ENCODE measurements around the gene ALPK1. TPM values are rescaled to one million over a fixed set of nuclear protein-coding genes. Genes with fewer than 3 reads are reported as not detected.

The ALPK1 gene
- total and polyA plus RNA-seq, 7 donors, result 4.2 to 27.4 (median 12.1) TPM

DNA sequence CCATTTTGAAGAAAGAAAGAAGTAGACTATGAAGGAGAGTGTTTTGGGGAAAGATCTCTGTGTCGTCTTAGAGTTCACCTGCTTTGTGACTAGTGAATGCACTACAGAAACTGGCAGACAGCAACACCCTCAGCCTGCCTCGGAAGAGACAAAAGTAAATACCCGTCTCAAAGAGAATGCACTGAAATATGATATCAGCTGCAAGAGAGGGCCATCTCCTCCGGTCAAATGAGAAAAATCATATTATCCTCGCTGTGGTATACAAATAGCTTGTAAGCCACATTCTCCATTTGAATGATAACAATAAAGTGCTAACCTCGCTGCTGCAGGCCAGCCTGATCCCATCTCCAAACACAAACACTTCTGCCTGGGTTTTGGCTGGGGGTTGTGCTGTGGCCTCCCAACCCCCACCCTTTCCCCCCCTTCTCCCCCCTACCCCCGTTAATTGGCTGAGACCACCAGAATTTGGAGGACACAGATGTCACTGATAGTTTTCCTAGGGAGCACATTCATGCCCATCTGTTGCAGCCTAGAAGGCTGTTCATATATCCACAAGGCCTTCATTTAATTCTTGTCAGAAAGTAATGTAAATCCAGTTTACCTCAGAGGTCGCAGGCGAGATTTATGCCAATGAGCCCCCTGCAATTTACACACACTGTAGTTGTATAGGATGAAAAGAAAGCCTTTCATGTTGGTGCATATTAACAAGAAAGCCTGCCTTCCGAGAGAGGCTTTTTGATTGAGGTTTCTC, 46.3 kb downstream of the ALPK1 start:
- Histone ChIP-seq H3K27ac (no peak overlapping the region), H3K27me3 (no peaks in the 10 kb centered on the region), H3K36me3 (no peaks in the 10 kb centered on the region), H3K4me3 (no peak overlapping the region), H3K9me3 (no peaks in the 10 kb centered on the region), H3K4me1 (no peaks in the 10 kb centered on the region)
- no peak for DNase-seq
- intact Hi-C loops (cut with DNase I), result no loop called here
- 85 to 91% methylated on average over 10 of the region's 10 CpGs for WGBS, 2 donors
- TF ChIP-seq, protein P1, sequence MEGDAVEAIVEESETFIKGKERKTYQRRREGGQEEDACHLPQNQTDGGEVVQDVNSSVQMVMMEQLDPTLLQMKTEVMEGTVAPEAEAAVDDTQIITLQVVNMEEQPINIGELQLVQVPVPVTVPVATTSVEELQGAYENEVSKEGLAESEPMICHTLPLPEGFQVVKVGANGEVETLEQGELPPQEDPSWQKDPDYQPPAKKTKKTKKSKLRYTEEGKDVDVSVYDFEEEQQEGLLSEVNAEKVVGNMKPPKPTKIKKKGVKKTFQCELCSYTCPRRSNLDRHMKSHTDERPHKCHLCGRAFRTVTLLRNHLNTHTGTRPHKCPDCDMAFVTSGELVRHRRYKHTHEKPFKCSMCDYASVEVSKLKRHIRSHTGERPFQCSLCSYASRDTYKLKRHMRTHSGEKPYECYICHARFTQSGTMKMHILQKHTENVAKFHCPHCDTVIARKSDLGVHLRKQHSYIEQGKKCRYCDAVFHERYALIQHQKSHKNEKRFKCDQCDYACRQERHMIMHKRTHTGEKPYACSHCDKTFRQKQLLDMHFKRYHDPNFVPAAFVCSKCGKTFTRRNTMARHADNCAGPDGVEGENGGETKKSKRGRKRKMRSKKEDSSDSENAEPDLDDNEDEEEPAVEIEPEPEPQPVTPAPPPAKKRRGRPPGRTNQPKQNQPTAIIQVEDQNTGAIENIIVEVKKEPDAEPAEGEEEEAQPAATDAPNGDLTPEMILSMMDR (IDR thresholded peaks at IDR 0.05), result no peak
- TF ChIP-seq POLR2AphosphoS5 (IDR thresholded peaks at IDR 0.05) (no peak), POLR2A (IDR thresholded peaks at IDR 0.05) (no peak), EP300 (IDR thresholded peaks at IDR 0.05) (no peak)

DNA sequence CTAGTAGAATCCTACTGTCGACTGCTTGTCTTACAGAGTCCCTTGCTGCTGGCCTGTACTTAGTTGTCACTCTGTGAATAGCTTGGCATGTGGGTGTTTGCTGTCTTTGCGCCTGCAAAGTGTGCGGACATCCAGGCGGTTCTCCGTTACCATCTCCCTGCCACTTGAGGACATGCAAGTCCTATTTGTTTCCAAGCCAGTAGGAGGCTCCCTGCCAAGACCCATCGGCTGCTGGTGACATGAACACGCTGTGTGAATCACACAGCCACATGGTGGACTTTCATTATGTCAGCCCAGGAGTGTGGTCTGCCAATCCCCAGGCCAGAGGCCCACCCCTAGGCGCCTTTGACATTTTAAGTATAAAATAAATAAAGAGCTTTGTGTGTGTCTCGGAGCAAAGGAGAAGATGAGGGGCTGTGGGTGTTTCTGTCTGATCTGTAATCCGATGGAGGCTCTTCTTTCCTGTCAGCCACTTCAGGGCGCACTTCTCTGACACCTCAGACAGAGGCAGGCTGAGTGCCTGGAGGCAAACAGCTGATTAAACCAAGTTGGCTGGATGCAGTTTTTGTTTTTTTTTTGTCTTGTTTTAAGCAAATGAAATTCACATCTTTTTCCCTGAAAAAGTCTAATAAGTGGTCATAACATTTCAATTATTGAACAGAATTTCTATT, 51.5 kb downstream of the ALPK1 start:
- no peaks in the 10 kb centered on the region for H3K36me3 ChIP-seq
- H3K4me1 ChIP-seq, result no peaks in the 10 kb centered on the region
- no peak overlapping the region for H3K27ac ChIP-seq
- H3K9me3 ChIP-seq, result no peaks in the 10 kb centered on the region
- H3K4me3 ChIP-seq, result no peak overlapping the region
- intact Hi-C loops (cut with DNase I), result no loop called here
- no peaks in the 10 kb centered on the region for H3K27me3 ChIP-seq
- TF ChIP-seq POLR2A (IDR thresholded peaks at IDR 0.05), result no peak
- TF ChIP-seq, protein P1 (IDR thresholded peaks at IDR 0.05), result no peak
- no peak for TF ChIP-seq EP300 (IDR thresholded peaks at IDR 0.05)
- TF ChIP-seq POLR2AphosphoS5 (IDR thresholded peaks at IDR 0.05), result no peak
- 81 to 89% methylated on average over 11 of the region's 11 CpGs for WGBS, 2 donors
- no peak for DNase-seq

GRCh38 chr4:112352736-112353135, 55.6 kb downstream of the ALPK1 start:
- H3K27me3 ChIP-seq, result no peaks in the 10 kb centered on the region
- intact Hi-C loops (cut with DNase I), result no loop called here
- H3K4me1 ChIP-seq, result no peaks in the 10 kb centered on the region
- no peaks in the 10 kb centered on the region for H3K9me3 ChIP-seq
- TF ChIP-seq POLR2A (IDR thresholded peaks at IDR 0.05), result no peak
- TF ChIP-seq EP300 (IDR thresholded peaks at IDR 0.05), result no peak
- TF ChIP-seq POLR2AphosphoS5 (IDR thresholded peaks at IDR 0.05), result no peak
- TF ChIP-seq, protein P1 (IDR thresholded peaks at IDR 0.05), result no peak
- H3K27ac ChIP-seq, result no peak overlapping the region
- DNase-seq, result no peak
- peaks cover 0 to 7% (median 0%) of the 10 kb centered on the region in 4 donors for H3K36me3 ChIP-seq
- no peak overlapping the region for H3K4me3 ChIP-seq

DNA sequence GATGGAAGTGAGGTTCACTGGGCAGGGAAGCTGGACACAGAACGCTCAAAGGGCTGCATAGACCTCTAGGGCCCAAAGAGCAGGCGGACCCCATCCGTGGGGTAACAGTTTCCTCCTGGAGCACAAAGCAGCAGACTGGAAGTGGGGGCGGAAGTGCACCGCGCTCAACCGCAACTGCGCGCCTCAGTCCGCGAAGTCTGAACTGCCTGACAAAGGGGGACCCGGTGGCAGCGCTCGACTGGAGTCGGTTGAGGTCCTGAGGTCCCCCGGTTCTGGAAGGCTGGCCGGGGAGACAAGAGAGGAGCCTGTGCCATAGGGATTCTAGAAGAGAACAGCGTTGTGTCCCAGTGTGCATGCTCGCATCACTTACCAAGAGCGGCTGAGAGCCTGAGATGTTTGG, 58.5 kb downstream of the ALPK1 start:
- Histone ChIP-seq H3K4me1 (no peaks in the 10 kb centered on the region), H3K4me3 (no peak overlapping the region), H3K9me3 (no peaks in the 10 kb centered on the region), H3K27me3 (no peaks in the 10 kb centered on the region), H3K27ac (no peak overlapping the region), H3K36me3 (peaks cover 0 to 7% (median 0%) of the 10 kb centered on the region in 4 donors)
- TF ChIP-seq EP300 (IDR thresholded peaks at IDR 0.05), result no peak
- no peak for TF ChIP-seq POLR2A (IDR thresholded peaks at IDR 0.05)
- TF ChIP-seq, protein P1 (IDR thresholded peaks at IDR 0.05), result no peak
- no peak for TF ChIP-seq POLR2AphosphoS5 (IDR thresholded peaks at IDR 0.05)
- WGBS, 2 donors, result 97% methylated on average over 20 of the region's 20 CpGs
- intact Hi-C loops (cut with DNase I), result no loop called here
- no peak for DNase-seq

Measured in sigmoid colon (tissue), 7 donors.